Psoas muscle (tissue), 8 donors: ENCODE data around the gene PRR23B. TPM values are rescaled to one million over a fixed set of nuclear protein-coding genes. Genes with fewer than 3 reads are reported as not detected.

Experiments used
- ATAC-seq, 4 donors: fragments of 200-7000 bp; cut with Tn5 transposase; one replicate each; pipeline ENCODE4 v1.9.1; 2020; ENCODE audit warnings: moderate library complexity in 3 of 4, mild to moderate bottlenecking in 2 of 4
- DNase-seq, 2 donors: peaks; one replicate each; pipeline ENCODE4 v3.0.0-alpha.2; 2020
- H3K27ac ChIP-seq: fragments of 200-600 bp; one replicate; pipeline ENCODE4 v1.8.0; 2022
- H3K27me3 ChIP-seq, 3 donors: fragments of 200-600 bp in 1 of 3; one replicate each; pipeline versions ENCODE4 v1.6.1 to v1.8.0; 2013 to 2022; ENCODE audit warnings: low read length in 2 of 3, mild to moderate bottlenecking in 2 of 3, moderate library complexity in 1 of 3; ENCODE audit not compliant: insufficient read depth in 3 of 3
- H3K36me3 ChIP-seq, 2 donors: fragments of 200-600 bp in 1 of 2; one replicate each; pipeline versions ENCODE4 v1.6.1 to v1.8.0; 2013 to 2022; ENCODE audit warnings: low read depth in 1 of 2, mild to moderate bottlenecking in 1 of 2, moderate library complexity in 1 of 2; ENCODE audit not compliant: insufficient read depth in 1 of 2
- H3K4me1 ChIP-seq: fragments of 200-600 bp; one replicate; pipeline ENCODE4 v1.8.0; 2022
- H3K4me3 ChIP-seq: fragments of 200-600 bp; one replicate; pipeline ENCODE4 v1.8.0; 2022; ENCODE audit warnings: mild to moderate bottlenecking
- H3K9me3 ChIP-seq: fragments of 200-600 bp; one replicate; pipeline ENCODE4 v1.8.0; 2022
- WGBS, 3 donors: extraction: QIAGEN DNeasy Blood & Tissue Kit; methylation state at CpG; one replicate each; pipeline versions ENCODE4 v1.1.6 to v1.1.7; 2013; 5-methylcytosine and 5-hydroxymethylcytosine counted together
- intact Hi-C, 2 donors: fragments of 100-400 bp; cut with DNase I; formaldehyde crosslinking; loops; one replicate each; pipeline versions ENCODE4 v1.11.0 to v1.14.2; 2022
- polyA plus RNA-seq, 3 donors: library from polyadenylated mRNA; stranded (reverse); fragments of 200-250 nt; gene quantifications; one replicate each; pipeline ENCODE4 v1.2.3, GENCODE V29; 2013
- total RNA-seq, 4 donors: library from RNA; stranded (reverse); fragmentation: NEBNext Ultra II Directional in 2 of 4; extraction: Animal tissue kit (Norgen Biotek cat#: 25700) in 2 of 4; gene quantifications; one replicate each; pipeline versions ENCODE4 v1.2.1 to v1.2.4, GENCODE V29; 2021 to 2023
- TF ChIP-seq, protein P1 (sequence below): fragments of 200-600 bp; IDR thresholded peaks from one replicate; pipeline ENCODE4 v1.8.0; 2022; ENCODE audit warnings: antibody characterized with exemption
- donor health status: healthy with polysubstance abuse.
- donor health status: DM: no; HTN: no; CAD: no; lungs with moderate emphysema.
- donor health status: Bipolar disorder and iron deficiency.
- donor health status: healthy.
- donor health status: DM: yes; HTN: yes; CAD: no.
- donor health status: DM: no; HTN: no; CAD: no.
- donor health status: DM: no; HTN: no; CAD: no.
- donor health status: DM: yes; HTN: yes; CAD: no.

PRR23B gene
- total and polyA plus RNA-seq, 7 donors, result not detected

DNA sequence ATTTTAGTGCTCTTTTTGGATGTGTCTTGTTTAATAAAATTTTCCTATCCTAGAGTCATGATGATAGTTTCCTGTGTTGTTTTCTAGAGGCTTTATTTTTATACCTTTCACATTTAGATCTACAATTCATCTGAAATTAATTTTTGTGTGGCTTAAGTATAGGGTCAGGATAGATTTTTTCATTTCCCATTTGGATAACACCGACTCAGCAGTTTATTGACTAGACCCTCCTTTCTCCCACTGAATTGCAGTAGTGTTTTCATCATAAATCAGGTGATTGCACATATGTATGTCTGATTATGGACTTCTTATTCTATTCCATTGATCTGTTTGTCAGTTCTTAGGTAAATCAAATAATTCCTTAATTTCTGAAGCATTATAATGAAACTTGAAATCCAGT, 25.0 kb downstream of the PRR23B start:
- DNase-seq (no peak), ATAC-seq (no peak)
- H3K27ac ChIP-seq, result no peak overlapping the region
- WGBS, 3 donors, result 87 to 92% (median 91%) methylated on average over 1 of the region's 1 CpG
- H3K4me1 ChIP-seq, result no peaks in the 10 kb centered on the region
- no peaks in the 10 kb centered on the region for H3K36me3 ChIP-seq
- H3K9me3 ChIP-seq, result peaks cover 10% of the 10 kb centered on the region
- no peak overlapping the region for H3K4me3 ChIP-seq
- H3K27me3 ChIP-seq, result no peaks in the 10 kb centered on the region
- TF ChIP-seq, protein P1, sequence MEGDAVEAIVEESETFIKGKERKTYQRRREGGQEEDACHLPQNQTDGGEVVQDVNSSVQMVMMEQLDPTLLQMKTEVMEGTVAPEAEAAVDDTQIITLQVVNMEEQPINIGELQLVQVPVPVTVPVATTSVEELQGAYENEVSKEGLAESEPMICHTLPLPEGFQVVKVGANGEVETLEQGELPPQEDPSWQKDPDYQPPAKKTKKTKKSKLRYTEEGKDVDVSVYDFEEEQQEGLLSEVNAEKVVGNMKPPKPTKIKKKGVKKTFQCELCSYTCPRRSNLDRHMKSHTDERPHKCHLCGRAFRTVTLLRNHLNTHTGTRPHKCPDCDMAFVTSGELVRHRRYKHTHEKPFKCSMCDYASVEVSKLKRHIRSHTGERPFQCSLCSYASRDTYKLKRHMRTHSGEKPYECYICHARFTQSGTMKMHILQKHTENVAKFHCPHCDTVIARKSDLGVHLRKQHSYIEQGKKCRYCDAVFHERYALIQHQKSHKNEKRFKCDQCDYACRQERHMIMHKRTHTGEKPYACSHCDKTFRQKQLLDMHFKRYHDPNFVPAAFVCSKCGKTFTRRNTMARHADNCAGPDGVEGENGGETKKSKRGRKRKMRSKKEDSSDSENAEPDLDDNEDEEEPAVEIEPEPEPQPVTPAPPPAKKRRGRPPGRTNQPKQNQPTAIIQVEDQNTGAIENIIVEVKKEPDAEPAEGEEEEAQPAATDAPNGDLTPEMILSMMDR, result no peak
- intact Hi-C loops, result no loop called here

DNA sequence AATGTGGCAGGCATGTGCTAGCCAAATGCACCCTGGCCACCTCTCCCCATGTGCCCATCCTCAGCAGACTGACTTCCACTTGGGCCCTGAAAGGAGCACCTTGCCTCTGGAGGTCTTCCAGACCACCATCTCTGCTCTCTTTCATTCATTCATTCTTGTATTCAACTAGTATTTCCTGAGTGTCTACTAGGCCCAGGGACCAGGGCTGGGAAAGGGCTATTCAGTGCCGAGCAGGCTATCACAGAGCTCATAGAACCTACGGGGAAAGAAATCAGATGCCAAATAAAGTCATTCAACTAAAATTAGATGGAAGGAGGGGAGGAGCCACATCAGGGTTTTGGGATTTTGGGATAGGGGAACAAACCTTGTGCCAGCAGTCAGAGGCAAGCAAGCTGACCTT, 33.5 kb downstream of the PRR23B start:
- TF ChIP-seq, protein P1, result no peak
- DNase-seq, result no peak
- Histone ChIP-seq H3K4me1 (no peaks in the 10 kb centered on the region), H3K36me3 (no peaks in the 10 kb centered on the region), H3K4me3 (no peak overlapping the region), H3K27ac (no peak overlapping the region), H3K27me3 (no peaks in the 10 kb centered on the region), H3K9me3 (no peaks in the 10 kb centered on the region)
- 64 to 70% (median 65%) methylated on average over 2 of the region's 2 CpGs for WGBS, 3 donors
- intact Hi-C loops, result no loop called here
- ATAC-seq, result no peak

DNA sequence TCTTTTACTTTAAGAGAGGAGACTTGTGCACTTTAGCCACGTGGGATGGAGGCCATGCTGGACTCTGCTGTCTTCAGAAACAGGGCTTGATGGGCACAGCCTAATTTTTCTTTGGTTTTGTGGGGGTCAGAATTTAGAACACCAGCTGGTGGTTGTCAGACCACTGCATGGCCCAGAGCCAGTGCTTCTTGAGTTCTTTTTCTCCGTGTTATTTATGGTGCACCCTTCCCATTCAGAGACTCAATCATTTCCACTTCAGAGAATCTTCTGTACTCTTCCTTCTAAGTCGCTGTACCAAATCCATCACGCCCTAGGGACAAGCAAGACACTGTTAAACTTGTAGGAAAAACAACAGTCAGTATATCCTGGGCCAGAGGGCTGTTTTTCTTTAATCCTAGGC, 34.8 kb downstream of the PRR23B start:
- 39 to 51% (median 47%) methylated on average over 4 of the region's 4 CpGs for WGBS, 3 donors
- no peak for ATAC-seq

DNA sequence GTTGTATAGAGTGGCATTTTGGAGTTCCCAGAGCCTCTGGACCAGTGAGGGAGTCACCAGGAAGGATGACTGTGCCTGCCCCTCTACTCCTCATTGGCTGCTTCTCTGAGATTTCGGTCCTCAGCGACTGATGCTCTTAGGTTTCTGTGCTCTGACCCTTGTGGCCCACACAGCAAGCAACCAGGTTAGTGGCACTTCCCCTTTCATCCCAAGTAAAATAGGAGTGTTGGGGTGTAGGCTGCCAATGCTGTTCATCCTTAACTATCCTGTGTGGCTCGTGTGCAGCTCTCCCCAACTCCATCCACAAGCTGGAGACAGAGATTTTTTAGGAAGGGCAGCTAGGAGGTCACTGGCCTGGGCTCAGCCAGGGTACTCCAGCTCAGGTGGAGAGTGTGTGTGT, 35.9 kb downstream of the PRR23B start:
- no peak for ATAC-seq
- peaks cover 0 to 2% (median 0%) of the 10 kb centered on the region in 3 donors for H3K27me3 ChIP-seq
- TF ChIP-seq, protein P1, result no peak
- WGBS, 3 donors, result 53 to 77% (median 55%) methylated on average over 3 of the region's 3 CpGs
- no peaks in the 10 kb centered on the region for H3K9me3 ChIP-seq
- intact Hi-C loops, result no loop called here
- no peaks in the 10 kb centered on the region for H3K36me3 ChIP-seq
- no peak overlapping the region for H3K4me3 ChIP-seq
- H3K27ac ChIP-seq, result no peak overlapping the region
- DNase-seq, result no peak
- H3K4me1 ChIP-seq, result no peaks in the 10 kb centered on the region

More for the DNA sequence above, 34.8 kb downstream of the PRR23B start:
- Histone ChIP-seq H3K27ac (no peak overlapping the region), H3K4me3 (no peak overlapping the region), H3K27me3 (no peaks in the 10 kb centered on the region), H3K36me3 (no peaks in the 10 kb centered on the region), H3K9me3 (no peaks in the 10 kb centered on the region), H3K4me1 (no peaks in the 10 kb centered on the region)
- TF ChIP-seq, protein P1, result no peak
- no peak for DNase-seq
- intact Hi-C loops, result no loop called here

DNA sequence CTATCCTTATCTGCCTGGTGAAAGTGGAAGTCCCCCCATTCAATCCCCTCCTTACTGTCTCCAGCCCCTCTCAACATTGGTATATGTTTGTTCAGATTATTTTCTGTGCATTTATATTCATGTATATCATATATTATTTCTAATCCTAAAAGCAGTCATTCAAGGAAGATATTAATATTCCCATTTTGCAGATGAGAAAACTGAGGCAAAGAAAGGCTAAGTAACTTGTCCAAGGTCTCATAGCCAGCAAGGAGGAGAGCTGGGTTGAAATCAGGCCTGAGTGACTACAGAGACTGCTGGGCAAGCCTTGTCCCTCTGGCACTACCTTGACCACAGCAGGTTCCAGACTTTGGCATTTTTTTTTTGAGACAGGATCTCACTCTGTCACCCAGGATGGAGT, 44.7 kb downstream of the PRR23B start:
- intact Hi-C loops, result no loop called here
- Histone ChIP-seq H3K9me3 (no peaks in the 10 kb centered on the region), H3K4me1 (no peaks in the 10 kb centered on the region), H3K27me3 (peaks cover 0 to 6% (median 2%) of the 10 kb centered on the region in 3 donors), H3K27ac (no peak overlapping the region), H3K4me3 (no peak overlapping the region), H3K36me3 (no peaks in the 10 kb centered on the region)
- ATAC-seq, result no peak
- no peak for DNase-seq
- TF ChIP-seq, protein P1, result no peak
